GM12875 (cell line): ENCODE measurements around the gene FREM2.

Experiments
- H3K4me3 ChIP-seq: one replicate; pipeline ENCODE4 v1.5.1; 2011; ENCODE audit warnings: low read depth, low read length, control low read depth
- CTCF ChIP-seq: IDR thresholded peaks from 2 replicates; pipeline ENCODE4 v1.5.1; 2011; ENCODE audit warnings: low read depth, mild to moderate bottlenecking, control low read depth, inconsistent platforms, low read length, moderate library complexity, borderline replicate concordance; ENCODE audit not compliant: insufficient read depth

The FREM2 gene

GRCh38 chr13:38669234-38669964, 17.5 kb upstream of the FREM2 start:
- no peak for TF ChIP-seq CTCF
- H3K4me3 ChIP-seq, result no peak overlapping the region

GRCh38 chr13:38670627-38671026, 16.2 kb upstream of the FREM2 start:
- TF ChIP-seq CTCF, result no peak

GRCh38 chr13:38671980-38672379, 14.9 kb upstream of the FREM2 start:
- H3K4me3 ChIP-seq, result no peak overlapping the region
- no peak for TF ChIP-seq CTCF

More at GRCh38 chr13:38670627-38671026, 16.2 kb upstream of the FREM2 start:
- no peak overlapping the region for H3K4me3 ChIP-seq

DNA sequence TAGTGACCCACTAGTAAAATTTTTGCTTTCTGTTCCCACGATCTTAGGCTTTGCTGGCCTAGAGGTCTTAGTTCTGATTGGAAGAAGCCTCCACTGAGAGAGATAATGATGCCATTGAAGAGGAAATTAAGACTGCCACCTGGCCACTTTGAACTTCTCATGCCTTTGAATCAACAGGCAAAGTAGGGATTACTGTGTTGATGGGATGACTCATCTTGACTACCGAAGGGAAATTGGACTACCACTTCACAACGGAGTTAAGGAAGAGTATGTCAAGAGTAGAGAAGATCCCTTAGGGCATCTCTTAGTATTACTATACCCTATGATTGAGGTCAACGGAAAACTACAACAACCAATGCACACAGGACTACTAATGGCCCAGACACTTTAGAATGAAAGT, 12.7 kb upstream of the FREM2 start:
- TF ChIP-seq CTCF, result no peak
- H3K4me3 ChIP-seq, result no peak overlapping the region

DNA sequence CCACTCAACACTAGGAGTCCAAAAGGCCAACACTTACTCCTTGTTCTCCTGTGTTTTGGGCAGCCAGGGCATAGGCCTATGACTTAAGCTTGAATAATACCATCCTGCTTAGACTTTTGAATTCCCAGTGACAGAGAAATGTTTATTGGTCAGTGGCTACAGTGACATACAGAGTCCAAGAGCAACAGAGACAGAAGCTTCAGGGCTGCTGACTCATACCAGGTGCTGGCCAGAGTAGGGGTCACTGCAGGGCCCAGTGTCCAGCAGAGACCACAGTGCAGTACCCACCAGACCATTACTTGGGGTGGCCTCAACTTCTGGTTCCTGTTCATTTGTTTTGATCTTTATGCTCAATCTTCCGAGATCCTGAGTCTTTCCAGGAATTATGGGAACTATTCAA, 6.0 kb upstream of the FREM2 start:
- H3K4me3 ChIP-seq, result no peak overlapping the region
- TF ChIP-seq CTCF, result no peak

- TF ChIP-seq CTCF, result no peak
- H3K4me3 ChIP-seq, result no peak overlapping the region
Observed at GRCh38 chr13:38684714-38685113, 2.2 kb upstream of the FREM2 start.

GRCh38 chr13:38685431-38685830, 1.4 kb upstream of the FREM2 start:
- no peak overlapping the region for H3K4me3 ChIP-seq
- no peak for TF ChIP-seq CTCF
